ENCODE measurements around the gene DUSP15.

Gene DUSP15

GRCh38 chr20:31856516-31856915, 13.8 kb downstream of the DUSP15 start:
- no peak for DNase-seq (ENCODE audit: low read depth)
- TF ChIP-seq, protein P1, sequence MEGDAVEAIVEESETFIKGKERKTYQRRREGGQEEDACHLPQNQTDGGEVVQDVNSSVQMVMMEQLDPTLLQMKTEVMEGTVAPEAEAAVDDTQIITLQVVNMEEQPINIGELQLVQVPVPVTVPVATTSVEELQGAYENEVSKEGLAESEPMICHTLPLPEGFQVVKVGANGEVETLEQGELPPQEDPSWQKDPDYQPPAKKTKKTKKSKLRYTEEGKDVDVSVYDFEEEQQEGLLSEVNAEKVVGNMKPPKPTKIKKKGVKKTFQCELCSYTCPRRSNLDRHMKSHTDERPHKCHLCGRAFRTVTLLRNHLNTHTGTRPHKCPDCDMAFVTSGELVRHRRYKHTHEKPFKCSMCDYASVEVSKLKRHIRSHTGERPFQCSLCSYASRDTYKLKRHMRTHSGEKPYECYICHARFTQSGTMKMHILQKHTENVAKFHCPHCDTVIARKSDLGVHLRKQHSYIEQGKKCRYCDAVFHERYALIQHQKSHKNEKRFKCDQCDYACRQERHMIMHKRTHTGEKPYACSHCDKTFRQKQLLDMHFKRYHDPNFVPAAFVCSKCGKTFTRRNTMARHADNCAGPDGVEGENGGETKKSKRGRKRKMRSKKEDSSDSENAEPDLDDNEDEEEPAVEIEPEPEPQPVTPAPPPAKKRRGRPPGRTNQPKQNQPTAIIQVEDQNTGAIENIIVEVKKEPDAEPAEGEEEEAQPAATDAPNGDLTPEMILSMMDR (IDR thresholded peaks at IDR 0.05; ENCODE audit: low read depth, low read length, missing control alignments), result no peak
- H3K4me3 ChIP-seq (ENCODE audit: low read depth, low read length), result no peak overlapping the region

- DNase-seq (ENCODE audit: low read depth), result no peak
- TF ChIP-seq, protein P1 (IDR thresholded peaks at IDR 0.05; ENCODE audit: low read depth, low read length, missing control alignments), result no peak
Measured at GRCh38 chr20:31853481-31853880, 16.8 kb downstream of the DUSP15 start.

DNA sequence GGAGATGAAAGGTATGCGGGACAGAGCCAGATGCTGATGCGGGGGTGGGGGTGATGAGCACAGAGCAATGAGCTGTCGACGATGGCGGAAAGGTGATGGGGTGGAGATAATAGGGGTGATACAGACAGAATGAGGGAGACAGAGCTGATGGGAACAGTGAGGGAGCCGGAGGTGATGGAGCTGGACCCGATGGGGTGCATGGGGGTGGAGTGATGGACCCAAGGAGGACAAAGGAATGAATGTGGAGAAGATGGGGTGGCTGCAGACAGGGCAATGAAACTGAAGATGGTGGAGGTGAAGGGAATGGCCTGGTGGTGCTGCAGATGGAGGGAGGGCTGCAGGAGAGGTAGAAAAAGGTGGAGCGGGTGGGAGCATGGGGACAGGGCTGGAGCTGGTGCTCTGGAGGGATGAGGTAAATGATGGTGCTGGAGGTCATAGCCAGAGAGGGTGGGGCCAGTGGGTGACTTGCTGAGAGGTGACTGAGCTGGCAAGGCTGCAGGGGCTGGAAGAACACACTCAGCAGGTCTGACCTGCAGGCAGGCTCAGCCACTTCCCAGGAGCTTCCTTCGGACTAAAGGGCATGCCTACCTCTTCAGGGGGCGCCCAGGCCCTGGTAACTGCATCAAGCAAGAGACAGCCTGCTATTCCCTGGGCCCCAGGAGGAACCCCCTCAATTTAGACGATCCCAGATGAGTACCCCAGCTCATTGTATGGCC, 18.9 kb downstream of the DUSP15 start:
- H3K4me3 ChIP-seq (ENCODE audit: low read depth, low read length), result no peak overlapping the region
- TF ChIP-seq, protein P1 (IDR thresholded peaks at IDR 0.05; ENCODE audit: low read depth, low read length, missing control alignments), result no peak
- no peak for DNase-seq (ENCODE audit: low read depth)

More at GRCh38 chr20:31853481-31853880, 16.8 kb downstream of the DUSP15 start:
- no peak overlapping the region for H3K4me3 ChIP-seq (ENCODE audit: low read depth, low read length)

GRCh38 chr20:31849306-31849930, 20.9 kb downstream of the DUSP15 start:
- TF ChIP-seq, protein P1 (IDR thresholded peaks at IDR 0.05; ENCODE audit: low read depth, low read length, missing control alignments), result no peak
- no peak for DNase-seq (ENCODE audit: low read depth)

DNA sequence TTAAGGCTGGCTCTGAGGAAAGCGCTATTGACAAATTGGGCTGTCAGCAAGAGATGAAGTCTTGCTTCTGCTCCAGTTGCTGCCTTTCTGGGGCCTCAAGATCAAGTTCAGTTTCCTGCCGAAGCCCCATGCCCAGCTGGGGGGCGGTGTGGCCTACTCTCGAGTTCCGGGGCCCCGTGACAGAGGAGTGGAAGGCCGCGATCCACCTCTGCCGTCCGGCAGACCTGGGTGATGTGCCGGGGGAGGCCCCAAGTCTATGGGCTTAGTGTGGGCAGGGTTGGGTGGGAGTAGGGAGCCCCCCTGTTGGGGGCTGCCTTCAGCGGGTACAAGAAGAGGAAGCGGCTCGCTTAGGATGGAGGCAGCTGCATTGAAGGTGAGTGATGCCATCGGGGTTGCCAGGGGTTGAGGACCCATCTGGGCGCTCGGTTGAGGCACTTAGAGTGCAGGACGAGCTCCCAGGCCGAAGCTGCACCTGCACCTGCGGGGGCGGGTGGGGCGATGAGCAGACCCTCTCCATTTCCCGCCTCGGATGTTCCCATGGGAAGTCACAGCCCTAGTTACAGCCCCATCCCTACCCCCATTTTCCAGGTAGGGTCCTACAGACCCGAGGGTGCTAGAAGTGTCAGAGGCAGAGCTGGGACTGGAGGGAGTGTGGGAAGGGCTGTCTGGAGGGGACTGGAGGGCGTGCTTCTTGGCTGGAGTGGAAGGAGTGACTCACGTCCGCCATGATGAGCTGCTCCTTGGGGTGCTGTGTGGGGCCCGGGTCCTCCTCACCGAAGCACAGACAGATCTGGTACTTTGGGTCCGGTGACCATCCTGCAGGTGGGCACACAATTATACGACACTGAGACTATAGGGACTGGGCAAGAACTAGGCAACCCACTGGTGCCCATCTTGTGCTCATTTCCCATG, 22.0 kb downstream of the DUSP15 start:
- TF ChIP-seq, protein P1 (IDR thresholded peaks at IDR 0.05; ENCODE audit: low read depth, low read length, missing control alignments), result no peak
- no peak for DNase-seq (ENCODE audit: low read depth)
- no peak overlapping the region for H3K4me3 ChIP-seq (ENCODE audit: low read depth, low read length)

More at GRCh38 chr20:31849306-31849930, 20.9 kb downstream of the DUSP15 start:
- no peak overlapping the region for H3K4me3 ChIP-seq (ENCODE audit: low read depth, low read length)

DNA sequence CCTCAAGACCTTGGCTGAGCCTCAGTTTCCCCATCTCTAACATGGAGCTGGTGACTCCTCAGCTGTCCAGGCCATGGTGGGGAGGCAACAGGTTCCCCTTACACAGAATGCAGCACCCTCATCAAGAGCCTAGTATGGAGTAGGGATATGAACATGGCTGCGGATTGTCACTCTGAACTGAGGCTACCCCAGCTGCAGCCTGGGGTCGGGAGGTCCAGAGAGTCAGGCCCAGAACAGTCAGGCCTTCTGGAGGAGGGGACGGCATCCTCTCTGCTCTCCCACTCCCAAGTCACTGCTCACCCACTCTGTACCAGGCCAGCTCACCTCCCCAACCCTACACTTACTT, 23.6 kb downstream of the DUSP15 start:
- TF ChIP-seq, protein P1 (IDR thresholded peaks at IDR 0.05; ENCODE audit: low read depth, low read length, missing control alignments), result no peak
- H3K4me3 ChIP-seq (ENCODE audit: low read depth, low read length), result no peak overlapping the region
- DNase-seq (ENCODE audit: low read depth), result no peak
